ENCODE measurements around the gene PCDHGA7.
"Not testable (repeated sequence)": the region's sequence is repeated elsewhere in the genome, so short reads cannot be mapped to it uniquely, and the experiment has no call there.

Gene PCDHGA7

DNA sequence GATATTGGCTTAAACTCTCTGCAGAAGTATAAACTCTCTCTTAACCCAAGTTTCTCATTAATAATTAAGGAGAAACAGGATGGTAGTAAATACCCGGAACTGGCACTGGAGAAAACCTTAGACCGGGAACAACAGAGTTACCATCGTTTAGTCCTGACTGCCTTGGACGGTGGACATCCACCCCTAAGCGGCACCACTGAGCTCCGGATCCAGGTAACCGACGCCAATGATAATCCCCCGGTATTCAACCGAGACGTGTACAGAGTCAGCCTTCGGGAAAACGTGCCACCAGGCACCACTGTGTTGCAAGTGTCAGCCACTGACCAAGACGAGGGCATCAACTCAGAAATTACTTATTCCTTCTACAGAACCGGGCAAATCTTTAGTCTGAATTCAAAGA, 16.1 kb downstream of the PCDHGA7 start:
- no peak for DNase-seq (ENCODE audit: low spot score)

DNA sequence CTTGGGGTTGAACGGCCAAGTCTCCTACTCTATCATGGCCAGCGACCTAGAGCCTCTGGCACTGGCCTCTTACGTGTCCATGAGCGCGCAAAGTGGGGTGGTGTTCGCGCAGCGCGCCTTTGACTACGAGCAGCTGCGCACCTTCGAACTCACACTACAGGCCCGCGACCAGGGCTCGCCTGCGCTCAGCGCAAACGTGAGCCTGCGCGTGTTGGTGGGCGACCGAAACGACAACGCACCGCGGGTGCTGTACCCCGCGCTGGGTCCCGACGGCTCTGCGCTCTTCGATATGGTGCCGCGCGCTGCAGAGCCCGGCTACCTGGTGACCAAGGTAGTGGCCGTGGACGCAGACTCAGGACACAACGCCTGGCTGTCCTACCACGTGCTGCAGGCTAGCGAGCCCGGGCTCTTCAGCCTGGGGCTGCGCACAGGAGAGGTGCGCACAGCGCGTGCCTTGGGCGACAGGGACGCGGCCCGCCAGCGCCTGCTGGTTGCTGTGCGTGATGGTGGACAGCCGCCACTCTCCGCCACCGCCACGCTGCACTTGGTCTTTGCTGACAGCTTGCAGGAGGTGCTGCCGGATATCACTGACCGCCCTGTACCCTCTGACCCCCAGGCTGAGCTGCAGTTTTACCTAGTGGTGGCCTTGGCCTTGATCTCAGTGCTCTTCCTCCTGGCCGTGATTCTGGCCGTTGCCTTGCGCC, 17.2 kb downstream of the PCDHGA7 start:
- DNase-seq (ENCODE audit: low spot score): no peak

DNA sequence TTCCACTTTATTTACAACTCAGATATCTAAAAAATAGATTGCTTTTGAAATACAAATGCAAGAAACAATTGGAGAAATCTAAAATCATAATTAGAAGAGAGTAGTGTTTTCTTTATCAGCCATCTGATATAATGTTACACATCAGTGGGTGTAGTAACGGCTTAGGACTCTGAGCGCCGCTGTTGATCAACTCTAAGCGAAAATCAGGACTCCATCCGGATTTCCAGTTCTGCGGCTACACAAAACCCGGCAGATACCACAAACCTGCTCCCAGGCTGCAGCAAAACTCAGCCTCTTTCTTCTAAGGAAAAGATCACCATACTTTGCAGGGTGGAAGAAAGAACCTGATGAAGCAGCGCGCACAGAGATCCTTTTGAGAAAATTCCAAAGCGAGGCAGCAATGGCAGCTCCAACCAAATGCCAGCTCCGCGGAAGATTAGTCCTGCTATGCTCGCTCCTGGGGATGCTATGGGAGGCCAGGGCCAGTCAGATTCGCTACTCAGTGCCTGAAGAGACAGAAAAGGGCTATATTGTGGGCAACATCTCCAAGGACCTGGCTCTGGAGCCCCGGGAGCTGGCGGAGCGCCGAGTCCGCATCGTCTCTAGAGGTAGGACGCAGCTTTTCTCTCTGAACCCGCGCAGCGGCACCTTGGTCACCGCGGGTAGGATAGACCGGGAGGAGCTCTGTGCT, 20.2 kb downstream of the PCDHGA7 start, which contains the start of gene PCDHGA9:
Gene PCDHGA9, plus strand, starts transcription at position 226 of the 691 bp plus-strand sequence. Its CDS starts 175 bp downstream, at position 401.
- peak; percentile 11 for DNase-seq (ENCODE audit: low spot score)

DNA sequence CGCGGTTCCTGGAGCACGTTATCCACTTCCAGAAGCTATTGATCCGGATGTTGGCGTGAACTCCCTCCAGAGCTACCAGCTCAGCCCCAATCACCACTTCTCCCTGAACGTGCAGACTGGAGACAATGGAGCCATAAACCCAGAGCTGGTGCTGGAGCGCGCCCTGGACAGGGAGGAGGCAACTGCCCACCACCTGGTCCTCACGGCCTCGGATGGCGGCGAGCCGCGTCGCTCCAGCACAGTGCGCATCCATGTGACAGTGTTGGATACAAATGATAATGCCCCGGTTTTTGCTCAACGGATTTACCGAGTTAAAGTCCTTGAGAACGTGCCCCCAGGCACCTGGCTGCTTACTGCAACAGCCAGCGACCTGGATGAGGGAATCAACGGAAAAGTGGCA, 20.8 kb downstream of the PCDHGA7 start:
- DNase-seq (ENCODE audit: low spot score): no peak

DNA sequence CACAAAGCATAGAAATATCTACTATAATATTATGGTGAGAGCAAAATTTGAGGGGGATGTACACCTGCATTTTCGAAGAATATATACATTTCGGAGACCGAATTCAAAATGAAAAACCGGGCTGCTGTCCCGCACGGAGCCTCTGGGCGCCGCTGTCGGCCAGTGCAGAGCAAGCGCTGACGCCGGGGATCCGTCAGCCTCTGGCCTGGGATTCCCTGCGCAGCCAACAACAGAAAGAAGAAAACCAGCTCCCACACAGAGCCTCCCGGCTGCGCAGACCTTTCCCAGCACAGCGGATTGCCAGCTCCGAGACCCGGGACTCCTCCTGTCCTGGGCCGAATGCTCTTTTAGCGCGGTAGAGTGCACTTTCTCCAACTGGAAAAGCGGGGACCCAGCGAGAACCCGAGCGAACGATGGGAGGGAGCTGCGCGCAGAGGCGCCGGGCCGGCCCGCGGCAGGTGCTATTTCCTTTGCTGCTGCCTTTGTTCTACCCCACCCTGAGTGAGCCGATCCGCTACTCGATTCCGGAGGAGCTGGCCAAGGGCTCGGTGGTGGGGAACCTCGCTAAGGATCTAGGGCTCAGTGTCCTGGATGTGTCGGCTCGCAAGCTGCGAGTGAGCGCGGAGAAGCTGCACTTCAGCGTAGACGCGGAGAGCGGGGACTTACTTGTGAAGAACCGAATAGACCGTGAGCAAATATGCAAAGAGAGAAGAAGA, 25.4 kb downstream of the PCDHGA7 start, which contains the start of gene PCDHGB6:
Gene PCDHGB6, plus strand, starts transcription at position 232 of the 716 bp plus-strand sequence. Its CDS starts 182 bp downstream, at position 414.
- DNase-seq (ENCODE audit: low spot score): not testable (repeated sequence)

DNA sequence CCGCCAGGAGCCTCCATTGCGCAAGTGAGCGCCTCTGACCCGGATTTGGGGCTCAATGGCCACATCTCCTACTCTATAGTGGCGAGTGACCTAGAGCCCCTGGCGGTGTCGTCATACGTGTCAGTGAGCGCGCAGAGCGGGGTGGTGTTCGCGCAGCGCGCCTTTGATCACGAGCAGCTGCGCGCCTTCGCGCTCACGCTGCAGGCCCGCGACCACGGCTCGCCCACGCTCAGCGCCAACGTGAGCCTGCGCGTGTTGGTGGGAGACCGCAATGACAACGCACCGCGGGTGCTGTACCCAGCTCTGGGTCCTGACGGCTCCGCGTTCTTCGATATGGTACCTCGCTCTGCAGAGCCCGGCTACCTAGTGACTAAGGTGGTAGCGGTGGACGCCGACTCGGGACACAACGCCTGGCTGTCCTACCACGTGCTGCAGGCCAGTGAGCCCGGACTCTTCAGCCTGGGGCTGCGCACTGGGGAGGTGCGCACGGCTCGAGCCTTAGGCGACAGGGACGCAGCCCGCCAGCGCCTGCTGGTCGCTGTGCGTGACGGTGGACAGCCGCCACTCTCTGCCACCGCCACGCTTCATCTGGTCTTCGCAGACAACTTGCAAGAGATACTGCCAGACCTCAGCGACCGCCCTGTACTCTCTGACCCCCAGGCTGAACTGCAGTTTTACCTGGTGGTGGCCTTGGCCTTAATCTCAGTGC, 27.2 kb downstream of the PCDHGA7 start:
- DNase-seq (ENCODE audit: low spot score): no peak

DNA sequence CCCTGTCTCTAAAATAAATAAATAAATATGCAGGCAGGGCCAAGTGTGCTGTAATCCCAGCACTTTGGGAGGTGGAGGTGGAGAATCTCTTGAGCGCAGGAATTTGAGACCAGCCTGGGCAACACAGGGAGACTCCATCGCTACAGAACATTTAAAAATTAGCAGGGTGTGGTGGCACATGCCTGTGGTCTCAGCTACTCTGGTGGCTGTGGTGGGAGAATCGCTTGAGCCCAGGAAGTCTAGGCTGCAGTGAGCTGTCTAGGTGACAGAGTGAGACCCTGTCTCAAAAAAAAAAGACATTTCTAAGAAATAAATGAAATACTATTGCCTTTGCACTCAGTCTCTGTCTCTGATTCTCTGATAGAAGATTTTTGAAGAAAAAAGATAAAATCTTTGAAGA, 29.0 kb downstream of the PCDHGA7 start:
- no peak for DNase-seq (ENCODE audit: low spot score)

DNA sequence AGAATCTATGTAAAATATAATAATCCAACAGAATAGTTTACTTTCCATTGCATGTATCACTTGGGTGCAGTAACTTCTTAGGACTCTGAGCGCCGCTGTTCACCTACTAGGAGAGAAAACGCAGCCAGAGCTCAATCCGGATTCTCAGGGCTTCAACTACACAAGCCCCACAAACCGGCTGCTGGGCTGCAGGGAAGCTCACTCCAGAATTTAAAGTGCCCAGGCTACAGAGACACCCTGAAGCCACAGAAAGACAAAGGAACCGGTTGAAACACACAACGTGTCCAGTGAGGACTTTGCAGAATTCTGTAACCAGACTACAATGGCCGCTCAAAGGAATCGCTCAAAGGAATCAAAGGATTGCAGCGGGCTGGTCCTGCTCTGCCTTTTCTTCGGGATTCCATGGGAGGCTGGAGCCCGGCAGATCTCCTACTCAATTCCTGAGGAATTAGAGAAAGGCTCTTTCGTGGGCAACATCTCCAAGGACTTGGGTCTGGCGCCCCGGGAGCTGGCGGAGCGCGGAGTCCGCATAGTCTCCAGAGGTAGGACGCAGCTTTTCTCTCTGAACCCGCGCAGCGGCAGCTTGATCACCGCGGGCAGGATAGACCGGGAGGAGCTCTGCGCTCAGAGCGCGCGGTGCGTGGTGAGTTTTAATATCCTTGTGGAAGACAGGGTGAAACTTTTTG, 30.5 kb downstream of the PCDHGA7 start, which contains the start of gene PCDHGA10:
Gene PCDHGA10, plus strand, starts transcription at position 134 of the 686 bp plus-strand sequence. Its CDS starts 189 bp downstream, at position 323.
- DNase-seq (ENCODE audit: low spot score): no peak

DNA sequence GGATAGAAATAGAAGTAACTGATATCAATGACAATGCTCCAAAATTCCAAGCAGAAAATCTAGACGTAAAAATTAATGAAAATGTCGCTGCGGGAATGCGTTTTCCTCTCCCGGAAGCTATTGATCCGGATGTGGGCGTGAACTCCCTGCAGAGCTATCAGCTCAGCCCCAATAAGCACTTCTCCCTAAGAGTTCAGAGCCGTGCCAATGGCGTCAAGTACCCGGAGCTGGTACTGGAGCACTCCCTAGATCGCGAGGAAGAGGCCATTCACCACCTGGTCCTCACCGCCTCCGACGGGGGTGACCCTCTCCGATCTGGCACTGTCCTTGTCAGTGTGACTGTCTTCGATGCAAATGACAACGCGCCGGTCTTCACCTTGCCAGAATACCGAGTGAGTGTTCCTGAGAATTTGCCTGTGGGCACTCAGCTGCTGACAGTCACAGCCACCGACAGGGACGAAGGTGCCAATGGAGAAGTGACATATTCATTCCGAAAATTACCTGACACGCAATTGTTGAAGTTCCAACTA, 31.1 kb downstream of the PCDHGA7 start:
- no peak for DNase-seq (ENCODE audit: low spot score)

DNA sequence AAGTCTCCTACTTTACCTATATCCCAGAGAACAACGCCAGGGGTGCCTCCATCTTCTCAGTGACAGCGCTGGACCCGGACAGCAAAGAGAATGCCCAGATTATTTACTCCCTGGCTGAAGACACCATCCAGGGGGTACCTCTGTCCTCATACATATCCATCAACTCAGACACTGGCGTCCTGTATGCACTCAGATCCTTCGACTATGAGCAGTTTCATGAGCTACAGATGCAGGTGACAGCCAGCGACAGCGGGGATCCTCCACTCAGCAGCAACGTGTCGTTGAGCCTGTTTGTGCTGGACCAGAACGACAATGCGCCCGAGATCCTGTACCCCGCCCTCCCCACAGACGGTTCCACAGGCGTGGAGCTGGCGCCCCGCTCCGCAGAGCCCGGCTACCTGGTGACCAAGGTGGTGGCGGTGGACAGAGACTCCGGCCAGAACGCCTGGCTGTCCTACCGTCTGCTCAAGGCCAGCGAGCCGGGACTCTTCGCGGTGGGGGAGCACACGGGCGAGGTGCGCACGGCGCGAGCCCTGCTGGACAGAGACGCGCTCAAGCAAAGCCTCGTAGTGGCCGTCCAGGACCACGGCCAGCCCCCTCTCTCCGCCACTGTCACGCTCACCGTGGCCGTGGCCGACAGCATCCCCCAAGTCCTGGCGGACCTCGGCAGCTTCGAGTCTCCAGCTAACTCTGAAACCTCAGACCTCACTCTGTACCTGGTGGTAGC, 32.2 kb downstream of the PCDHGA7 start:
- not testable (repeated sequence) for DNase-seq (ENCODE audit: low spot score)

DNA sequence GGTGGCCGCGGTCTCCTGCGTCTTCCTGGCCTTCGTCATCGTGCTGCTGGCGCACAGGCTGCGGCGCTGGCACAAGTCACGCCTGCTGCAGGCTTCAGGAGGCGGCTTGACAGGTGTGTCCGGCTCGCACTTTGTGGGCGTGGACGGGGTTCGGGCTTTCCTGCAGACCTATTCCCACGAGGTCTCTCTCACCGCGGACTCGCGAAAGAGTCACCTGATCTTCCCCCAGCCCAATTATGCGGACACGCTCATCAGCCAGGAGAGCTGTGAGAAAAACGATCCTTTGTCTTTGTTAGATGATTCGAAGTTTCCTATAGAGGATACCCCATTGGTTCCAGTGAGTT, 32.7 kb downstream of the PCDHGA7 start:
- DNase-seq (ENCODE audit: low spot score): not testable (repeated sequence)

DNA sequence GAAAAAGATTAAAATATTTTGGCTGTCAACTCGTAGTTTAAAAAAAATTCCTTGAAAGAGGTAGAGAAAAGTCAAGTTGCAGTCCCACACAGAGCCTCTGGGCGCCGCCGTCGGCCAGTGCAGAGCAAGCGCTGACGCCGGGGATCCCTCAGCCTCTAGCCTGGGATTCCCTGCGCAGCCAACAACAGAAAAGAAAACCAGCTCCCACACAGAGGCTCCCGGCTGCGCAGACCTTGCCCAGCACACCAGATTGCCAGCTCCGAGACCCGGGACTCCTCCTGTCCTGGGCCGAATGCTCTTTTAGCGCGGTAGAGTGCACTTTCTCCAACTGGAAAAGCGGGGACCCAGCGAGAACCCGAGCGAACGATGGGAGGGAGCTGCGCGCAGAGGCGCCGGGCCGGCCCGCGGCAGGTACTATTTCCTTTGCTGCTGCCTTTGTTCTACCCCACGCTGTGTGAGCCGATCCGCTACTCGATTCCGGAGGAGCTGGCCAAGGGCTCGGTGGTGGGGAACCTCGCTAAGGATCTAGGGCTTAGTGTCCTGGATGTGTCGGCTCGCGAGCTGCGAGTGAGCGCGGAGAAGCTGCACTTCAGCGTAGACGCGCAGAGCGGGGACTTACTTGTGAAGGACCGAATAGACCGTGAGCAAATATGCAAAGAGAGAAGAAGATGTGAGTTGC, 35.1 kb downstream of the PCDHGA7 start, which contains the start of gene PCDHGB7:
Gene PCDHGB7, plus strand, starts transcription at position 184 of the 679 bp plus-strand sequence. Its CDS starts 183 bp downstream, at position 367.
- peak; percentile 51 for DNase-seq (ENCODE audit: low spot score)

DNA sequence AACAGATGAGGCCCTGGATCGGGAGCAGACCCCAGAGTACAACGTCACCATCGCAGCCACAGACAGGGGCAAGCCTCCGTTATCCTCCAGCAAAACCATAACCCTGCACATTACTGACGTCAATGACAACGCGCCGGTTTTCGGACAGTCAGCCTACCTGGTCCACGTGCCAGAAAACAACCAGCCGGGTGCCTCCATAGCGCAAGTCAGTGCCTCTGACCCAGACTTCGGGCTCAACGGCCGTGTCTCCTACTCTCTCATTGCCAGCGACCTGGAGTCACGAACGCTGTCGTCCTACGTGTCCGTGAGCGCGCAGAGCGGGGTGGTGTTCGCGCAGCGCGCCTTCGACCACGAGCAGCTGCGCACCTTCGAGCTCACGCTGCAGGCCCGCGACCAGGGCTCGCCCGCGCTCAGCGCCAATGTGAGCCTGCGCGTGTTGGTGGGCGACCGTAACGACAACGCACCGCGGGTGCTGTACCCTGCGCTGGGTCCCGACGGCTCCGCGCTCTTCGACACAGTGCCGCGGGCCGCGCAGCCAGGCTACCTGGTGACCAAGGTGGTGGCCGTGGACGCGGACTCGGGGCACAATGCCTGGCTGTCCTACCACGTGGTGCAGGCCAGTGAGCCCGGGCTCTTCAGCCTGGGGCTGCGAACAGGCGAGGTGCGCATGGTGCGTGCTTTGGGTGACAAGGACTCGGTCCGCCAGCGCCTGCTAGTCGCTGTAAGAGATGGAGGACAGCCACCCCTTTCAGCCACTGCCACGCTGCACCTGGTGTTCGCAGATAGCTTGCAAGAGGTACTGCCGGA, 36.7 kb downstream of the PCDHGA7 start:
- DNase-seq (ENCODE audit: low spot score): no peak

DNA sequence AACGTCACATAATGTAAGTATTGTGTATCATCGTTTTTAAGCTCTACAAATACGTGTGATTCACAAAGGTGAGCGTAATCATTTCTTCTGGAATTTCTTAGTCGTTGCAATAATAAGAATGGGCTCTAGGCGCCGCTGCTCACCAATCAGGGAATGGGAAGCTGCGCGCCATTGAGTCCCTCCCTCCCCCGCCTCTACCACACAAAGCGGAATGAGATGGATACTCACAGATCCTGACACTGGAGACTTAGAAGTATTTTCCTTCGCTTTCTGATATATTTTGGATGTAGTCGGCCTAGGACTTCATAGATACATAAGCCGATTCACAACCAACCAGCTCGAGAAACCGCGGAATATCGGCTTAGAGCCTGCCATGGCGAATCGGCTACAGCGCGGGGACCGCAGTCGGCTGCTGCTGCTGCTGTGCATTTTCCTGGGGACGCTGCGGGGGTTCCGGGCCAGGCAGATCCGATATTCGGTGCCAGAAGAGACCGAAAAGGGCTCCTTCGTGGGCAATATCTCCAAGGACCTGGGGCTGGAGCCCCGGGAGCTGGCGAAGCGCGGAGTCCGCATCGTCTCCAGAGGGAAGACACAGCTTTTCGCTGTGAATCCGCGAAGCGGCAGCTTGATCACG, 38.4 kb downstream of the PCDHGA7 start, which contains the start of gene PCDHGA11:
Gene PCDHGA11, plus strand, starts transcription at position 197 of the 634 bp plus-strand sequence. Its CDS starts 177 bp downstream, at position 374.
- no peak for DNase-seq (ENCODE audit: low spot score)

DNA sequence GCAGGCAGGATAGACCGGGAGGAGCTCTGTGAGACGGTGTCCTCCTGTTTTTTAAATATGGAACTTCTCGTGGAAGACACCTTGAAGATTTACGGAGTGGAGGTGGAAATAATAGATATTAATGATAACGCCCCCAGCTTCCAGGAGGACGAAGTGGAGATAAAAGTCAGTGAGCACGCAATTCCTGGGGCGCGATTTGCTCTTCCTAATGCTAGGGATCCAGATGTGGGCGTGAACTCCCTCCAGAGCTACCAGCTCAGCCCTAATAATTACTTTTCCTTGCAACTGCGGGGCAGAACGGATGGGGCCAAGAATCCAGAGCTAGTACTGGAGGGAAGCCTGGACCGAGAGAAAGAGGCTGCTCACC, 38.9 kb downstream of the PCDHGA7 start:
- DNase-seq (ENCODE audit: low spot score): no peak

DNA sequence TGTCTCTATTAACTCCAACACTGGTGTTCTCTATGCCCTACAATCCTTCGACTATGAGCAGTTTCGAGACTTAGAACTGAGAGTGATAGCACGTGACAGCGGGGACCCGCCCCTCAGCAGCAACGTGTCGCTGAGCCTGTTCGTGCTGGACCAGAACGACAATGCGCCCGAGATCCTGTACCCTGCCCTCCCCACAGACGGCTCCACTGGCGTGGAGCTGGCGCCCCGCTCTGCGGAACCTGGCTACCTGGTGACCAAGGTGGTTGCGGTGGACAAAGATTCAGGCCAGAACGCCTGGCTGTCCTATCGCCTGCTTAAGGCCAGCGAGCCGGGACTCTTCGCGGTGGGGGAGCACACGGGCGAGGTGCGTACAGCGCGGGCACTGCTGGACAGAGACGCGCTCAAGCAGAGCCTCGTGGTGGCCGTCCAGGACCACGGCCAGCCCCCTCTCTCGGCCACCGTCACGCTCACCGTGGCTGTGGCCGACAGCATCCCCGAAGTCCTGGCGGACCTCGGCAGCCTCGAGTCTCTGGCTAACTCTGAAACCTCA, 40.3 kb downstream of the PCDHGA7 start:
- DNase-seq (ENCODE audit: low spot score): no peak

DNA sequence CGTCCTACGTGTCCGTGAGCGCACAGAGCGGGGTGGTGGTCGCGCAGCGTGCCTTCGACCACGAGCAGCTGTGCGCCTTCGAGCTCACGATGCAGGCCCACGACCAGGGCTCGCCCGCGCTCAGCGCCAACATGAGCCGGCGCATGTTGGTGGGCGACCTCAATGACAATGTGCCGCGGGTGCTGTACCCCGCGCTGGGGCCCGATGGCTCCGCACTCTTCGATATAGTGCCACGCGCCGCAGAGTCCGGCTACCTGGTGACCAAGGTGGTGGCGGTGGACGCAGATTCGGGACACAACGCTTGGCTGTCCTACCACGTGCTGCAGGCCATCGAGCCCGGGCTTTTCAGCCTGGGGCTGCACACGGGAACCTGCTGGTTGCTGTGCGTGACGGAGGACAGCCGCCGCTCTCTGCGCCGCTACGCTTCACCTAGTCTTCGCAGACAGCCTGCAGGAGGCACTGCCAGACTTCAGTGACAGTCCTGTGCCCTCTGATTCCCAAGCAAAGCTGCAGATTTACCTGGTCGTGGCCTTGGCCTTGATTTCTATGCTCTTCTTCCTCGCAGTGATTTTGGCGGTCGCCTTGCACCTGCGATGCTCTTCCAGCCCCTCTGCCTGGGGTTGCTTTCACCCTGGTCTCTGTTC, 45.4 kb downstream of the PCDHGA7 start:
- no peak for DNase-seq (ENCODE audit: low spot score)
